Measurements from ENCODE around the gene CSF2RB. TPM values are rescaled to one million over a fixed set of nuclear protein-coding genes. Genes with fewer than 3 reads are reported as not detected.

The CSF2RB gene
- total RNA-seq, 1 donor from 2014 or later, result not detected

DNA sequence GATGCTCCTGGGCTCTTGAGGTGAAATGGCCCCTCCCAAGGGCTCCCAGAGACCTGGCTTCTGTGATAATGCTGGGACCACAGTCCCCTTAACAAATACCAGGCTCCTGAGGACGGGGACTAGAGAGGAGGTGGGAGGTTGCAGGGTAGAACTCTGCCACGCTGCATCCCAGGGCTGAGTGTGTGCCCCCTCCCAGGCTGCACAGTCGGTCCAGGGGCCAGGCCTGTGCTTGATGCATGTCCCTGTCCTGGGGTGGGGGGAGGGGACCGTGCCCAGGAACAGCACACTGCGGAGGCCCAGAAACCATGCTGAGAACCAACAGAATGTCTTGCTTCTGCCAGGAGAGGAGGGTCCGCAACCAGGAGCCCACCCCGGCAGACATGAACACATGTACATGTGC, 9.3 kb downstream of the CSF2RB start:
- H3K27me3 Mint-ChIP-seq (ENCODE audit: low read depth), result peaks cover 13% of the 10 kb centered on the region
- H3K9me3 Mint-ChIP-seq, result no peaks in the 10 kb centered on the region
- H3K36me3 Mint-ChIP-seq (ENCODE audit: low read depth), result no peaks in the 10 kb centered on the region
- peaks cover 8% of the 10 kb centered on the region for H3K4me1 Mint-ChIP-seq
- no peak overlapping the region for H3K27ac Mint-ChIP-seq (ENCODE audit: unreplicated experiment)
- H3K4me3 Mint-ChIP-seq, result no peak overlapping the region
- TF ChIP-seq, protein P1, sequence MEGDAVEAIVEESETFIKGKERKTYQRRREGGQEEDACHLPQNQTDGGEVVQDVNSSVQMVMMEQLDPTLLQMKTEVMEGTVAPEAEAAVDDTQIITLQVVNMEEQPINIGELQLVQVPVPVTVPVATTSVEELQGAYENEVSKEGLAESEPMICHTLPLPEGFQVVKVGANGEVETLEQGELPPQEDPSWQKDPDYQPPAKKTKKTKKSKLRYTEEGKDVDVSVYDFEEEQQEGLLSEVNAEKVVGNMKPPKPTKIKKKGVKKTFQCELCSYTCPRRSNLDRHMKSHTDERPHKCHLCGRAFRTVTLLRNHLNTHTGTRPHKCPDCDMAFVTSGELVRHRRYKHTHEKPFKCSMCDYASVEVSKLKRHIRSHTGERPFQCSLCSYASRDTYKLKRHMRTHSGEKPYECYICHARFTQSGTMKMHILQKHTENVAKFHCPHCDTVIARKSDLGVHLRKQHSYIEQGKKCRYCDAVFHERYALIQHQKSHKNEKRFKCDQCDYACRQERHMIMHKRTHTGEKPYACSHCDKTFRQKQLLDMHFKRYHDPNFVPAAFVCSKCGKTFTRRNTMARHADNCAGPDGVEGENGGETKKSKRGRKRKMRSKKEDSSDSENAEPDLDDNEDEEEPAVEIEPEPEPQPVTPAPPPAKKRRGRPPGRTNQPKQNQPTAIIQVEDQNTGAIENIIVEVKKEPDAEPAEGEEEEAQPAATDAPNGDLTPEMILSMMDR (conservative IDR thresholded peaks at IDR 0.05), result no peak
- no peak for DNase-seq (ENCODE audit: low read depth, low spot score)

DNA sequence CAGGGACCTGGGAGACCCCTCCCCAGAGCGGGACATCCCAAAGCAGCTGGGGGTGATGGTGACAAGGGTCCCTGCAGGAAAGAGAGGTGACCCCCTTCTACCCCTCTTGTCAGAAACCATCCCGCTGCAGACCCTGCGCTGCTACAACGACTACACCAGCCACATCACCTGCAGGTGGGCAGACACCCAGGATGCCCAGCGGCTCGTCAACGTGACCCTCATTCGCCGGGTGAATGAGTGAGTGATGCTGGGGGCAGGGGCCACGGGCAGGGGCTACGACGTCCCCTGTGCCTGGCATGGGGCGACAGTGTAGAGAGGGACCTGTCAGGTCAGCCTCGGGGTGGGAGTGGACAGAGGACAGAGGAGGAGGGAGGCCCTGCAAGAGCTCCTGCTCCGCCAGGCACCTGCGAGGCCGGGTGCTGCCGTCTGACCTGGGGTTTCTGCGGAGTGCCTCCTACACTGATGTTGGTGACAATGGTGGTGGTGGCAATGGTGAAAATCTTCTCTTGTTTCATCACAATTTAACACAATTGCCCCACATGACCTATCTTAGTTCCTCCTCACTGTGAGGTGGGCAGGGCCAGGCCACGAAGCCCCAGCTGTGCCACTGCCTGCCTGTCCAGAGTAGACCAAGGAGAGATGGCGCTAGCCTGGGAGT, 9.8 kb downstream of the CSF2RB start:
- Mint-ChIP-seq H3K9me3 (no peaks in the 10 kb centered on the region), H3K27ac (ENCODE audit: unreplicated experiment) (no peak overlapping the region), H3K27me3 (ENCODE audit: low read depth) (peaks cover 8% of the 10 kb centered on the region), H3K4me3 (no peak overlapping the region), H3K4me1 (peaks cover 9% of the 10 kb centered on the region), H3K36me3 (ENCODE audit: low read depth) (no peaks in the 10 kb centered on the region)
- TF ChIP-seq, protein P1 (conservative IDR thresholded peaks at IDR 0.05), result no peak
- DNase-seq (ENCODE audit: low read depth, low spot score), result no peak

DNA sequence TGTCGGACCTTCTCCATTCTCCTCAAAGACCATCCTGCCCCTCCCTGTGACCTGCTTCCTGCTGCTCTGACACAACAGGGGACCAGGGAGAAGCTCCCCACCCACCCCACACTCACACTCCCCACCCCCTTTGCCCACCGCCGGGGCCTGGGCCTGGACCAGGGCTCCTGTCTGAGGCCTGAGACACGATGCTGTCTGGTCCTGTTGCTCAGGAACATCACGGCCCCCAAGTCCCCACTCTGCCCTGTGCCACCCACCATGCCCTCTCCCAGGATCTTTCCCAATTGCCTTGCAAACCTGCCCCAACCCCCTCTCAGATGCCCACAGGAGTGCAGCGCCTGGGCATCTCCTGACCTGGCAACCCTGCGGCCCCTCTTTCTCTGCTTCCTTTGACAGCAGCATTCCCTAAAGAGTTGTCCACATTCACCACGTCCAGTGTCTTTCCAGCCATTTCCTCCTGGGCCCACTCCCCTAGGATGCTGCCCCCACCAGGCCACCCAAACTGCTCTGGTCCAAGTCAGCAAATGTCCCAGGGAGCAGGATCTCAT, 10.8 kb downstream of the CSF2RB start:
- no peak for DNase-seq (ENCODE audit: low read depth, low spot score)
- no peaks in the 10 kb centered on the region for H3K36me3 Mint-ChIP-seq (ENCODE audit: low read depth)
- peaks cover 9% of the 10 kb centered on the region for H3K4me1 Mint-ChIP-seq
- no peaks in the 10 kb centered on the region for H3K9me3 Mint-ChIP-seq
- TF ChIP-seq, protein P1 (conservative IDR thresholded peaks at IDR 0.05), result no peak
- H3K27me3 Mint-ChIP-seq (ENCODE audit: low read depth), result peaks cover 6% of the 10 kb centered on the region
- H3K27ac Mint-ChIP-seq (ENCODE audit: unreplicated experiment), result no peak overlapping the region
- H3K4me3 Mint-ChIP-seq, result no peak overlapping the region

DNA sequence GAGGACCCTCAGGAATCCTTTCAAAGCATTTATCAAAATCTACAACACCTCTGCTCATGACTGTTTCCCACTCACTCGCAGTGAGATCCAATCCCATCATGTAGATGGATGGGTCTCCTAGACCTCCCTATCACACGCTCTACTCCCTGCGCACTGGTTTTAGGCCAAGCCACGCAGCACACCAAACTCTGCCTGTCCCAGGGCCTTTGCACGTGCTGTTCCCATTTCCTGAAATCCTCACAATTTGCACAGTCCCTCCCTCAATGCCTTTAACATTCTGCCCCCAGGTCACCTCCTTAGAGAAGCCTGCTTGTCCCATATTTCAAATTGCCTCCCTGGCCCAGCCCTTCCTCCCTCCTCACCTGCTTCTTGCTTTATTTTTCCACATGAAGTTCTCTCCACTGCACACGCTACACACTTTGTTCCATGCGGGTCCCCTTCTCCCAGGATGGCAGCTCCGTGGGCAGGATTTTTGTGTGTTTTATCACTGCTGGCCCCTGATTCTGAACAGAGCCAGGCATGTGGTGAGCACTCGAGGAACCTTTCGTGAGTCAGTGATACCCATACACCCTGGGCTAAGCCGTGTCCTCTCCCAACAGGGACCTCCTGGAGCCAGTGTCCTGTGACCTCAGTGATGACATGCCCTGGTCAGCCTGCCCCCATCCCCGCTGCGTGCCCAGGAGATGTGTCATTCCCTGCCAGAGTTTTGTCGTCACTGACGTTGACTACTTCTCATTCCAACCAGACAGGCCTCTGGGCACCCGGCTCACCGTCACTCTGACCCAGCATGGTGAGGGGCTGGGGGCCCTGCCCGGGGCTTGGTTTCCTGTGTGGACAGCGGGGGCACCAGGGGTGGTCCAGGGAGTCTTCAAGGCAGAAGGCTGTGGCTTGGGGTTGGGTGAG, 12.2 kb downstream of the CSF2RB start:
- DNase-seq (ENCODE audit: low read depth, low spot score), result no peak
- Mint-ChIP-seq H3K36me3 (ENCODE audit: low read depth) (no peaks in the 10 kb centered on the region), H3K9me3 (no peaks in the 10 kb centered on the region), H3K4me1 (peaks cover 15% of the 10 kb centered on the region), H3K27ac (ENCODE audit: unreplicated experiment) (no peak overlapping the region), H3K4me3 (no peak overlapping the region), H3K27me3 (ENCODE audit: low read depth) (no peaks in the 10 kb centered on the region)
- TF ChIP-seq, protein P1 (conservative IDR thresholded peaks at IDR 0.05), result no peak

DNA sequence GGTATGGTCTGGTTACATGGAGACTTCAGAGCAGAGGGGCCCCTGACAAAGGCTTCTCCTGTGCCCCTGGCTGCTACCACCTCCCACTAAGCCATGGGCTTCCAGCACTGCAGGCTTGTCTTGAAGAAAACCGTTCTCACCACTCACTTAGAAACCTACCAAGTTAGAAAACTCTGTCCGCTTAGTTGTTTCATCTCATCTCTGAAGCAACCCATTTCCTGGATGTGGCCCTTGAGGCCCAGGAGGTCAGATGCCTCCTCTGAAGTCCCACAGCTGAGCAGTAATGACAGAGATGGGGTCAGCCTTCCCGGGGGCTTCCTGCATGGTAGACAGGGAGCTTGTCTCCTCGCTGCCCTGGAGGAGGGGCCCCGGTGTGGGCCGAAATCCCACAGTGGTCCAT, 12.9 kb downstream of the CSF2RB start:
- no peaks in the 10 kb centered on the region for H3K36me3 Mint-ChIP-seq (ENCODE audit: low read depth)
- TF ChIP-seq, protein P1 (conservative IDR thresholded peaks at IDR 0.05), result no peak
- no peaks in the 10 kb centered on the region for H3K9me3 Mint-ChIP-seq
- H3K27ac Mint-ChIP-seq (ENCODE audit: unreplicated experiment), result no peak overlapping the region
- no peak for DNase-seq (ENCODE audit: low read depth, low spot score)
- H3K4me3 Mint-ChIP-seq, result no peak overlapping the region
- no peaks in the 10 kb centered on the region for H3K27me3 Mint-ChIP-seq (ENCODE audit: low read depth)
- peaks cover 22% of the 10 kb centered on the region for H3K4me1 Mint-ChIP-seq

Data from neural crest cell (in vitro differentiated cells).